ENCODE data around the gene IDH2.

Gene IDH2

DNA sequence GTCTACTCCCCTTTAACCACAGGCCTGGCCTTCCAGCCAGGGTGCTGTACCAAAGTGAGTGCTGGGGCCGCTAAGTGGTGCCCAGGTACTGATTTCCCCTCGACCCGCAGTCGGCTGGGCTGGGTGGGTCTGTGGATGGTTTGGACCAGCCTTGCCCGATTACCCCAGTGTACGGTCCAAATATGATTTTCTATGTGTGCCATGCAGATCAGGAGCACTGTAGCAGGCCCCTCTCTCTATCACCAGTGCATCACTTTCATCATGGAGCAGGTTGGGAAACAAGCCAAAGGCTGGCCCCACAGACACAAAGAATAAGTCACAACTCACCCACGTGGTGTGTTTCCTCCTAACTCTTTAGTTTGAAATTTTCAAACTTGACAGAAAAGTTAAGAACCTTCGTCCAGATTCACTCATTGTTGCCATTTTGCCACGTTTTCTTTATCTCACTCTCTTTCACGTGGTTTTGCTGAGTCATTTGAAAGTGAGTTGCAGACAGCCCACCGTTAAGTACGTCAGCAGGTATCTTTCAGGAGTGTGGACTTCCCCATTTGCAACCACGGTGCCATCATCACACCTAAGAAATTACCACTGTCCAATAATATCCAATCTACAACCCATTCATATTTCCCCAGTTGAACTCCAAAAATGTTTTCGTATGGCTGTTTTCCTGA is 64.2 kb downstream of the IDH2 start (continued):
- TF ChIP-seq, protein P1, sequence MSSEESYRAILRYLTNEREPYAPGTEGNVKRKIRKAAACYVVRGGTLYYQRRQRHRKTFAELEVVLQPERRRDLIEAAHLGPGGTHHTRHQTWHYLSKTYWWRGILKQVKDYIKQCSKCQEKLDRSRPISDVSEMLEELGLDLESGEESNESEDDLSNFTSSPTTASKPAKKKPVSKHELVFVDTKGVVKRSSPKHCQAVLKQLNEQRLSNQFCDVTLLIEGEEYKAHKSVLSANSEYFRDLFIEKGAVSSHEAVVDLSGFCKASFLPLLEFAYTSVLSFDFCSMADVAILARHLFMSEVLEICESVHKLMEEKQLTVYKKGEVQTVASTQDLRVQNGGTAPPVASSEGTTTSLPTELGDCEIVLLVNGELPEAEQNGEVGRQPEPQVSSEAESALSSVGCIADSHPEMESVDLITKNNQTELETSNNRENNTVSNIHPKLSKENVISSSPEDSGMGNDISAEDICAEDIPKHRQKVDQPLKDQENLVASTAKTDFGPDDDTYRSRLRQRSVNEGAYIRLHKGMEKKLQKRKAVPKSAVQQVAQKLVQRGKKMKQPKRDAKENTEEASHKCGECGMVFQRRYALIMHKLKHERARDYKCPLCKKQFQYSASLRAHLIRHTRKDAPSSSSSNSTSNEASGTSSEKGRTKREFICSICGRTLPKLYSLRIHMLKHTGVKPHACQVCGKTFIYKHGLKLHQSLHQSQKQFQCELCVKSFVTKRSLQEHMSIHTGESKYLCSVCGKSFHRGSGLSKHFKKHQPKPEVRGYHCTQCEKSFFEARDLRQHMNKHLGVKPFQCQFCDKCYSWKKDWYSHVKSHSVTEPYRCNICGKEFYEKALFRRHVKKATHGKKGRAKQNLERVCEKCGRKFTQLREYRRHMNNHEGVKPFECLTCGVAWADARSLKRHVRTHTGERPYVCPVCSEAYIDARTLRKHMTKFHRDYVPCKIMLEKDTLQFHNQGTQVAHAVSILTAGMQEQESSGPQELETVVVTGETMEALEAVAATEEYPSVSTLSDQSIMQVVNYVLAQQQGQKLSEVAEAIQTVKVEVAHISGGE (tag by site-specific recombination; conservative IDR thresholded peaks at IDR 0.05; ENCODE audit: low read depth): no peak
- TF ChIP-seq ZNF16 (tag by site-specific recombination; IDR thresholded peaks at IDR 0.05; ENCODE audit: low read depth) (no peak), ZFP41 (tag by site-specific recombination; IDR thresholded peaks at IDR 0.05; ENCODE audit: borderline replicate concordance) (no peak), ZNF555 (tag by site-specific recombination; conservative IDR thresholded peaks at IDR 0.05) (no peak), ZNF112 (tag by site-specific recombination; IDR thresholded peaks at IDR 0.05) (no peak), ZNF274 (IDR thresholded peaks at IDR 0.05; ENCODE audit: low read length) (no peak), ZNF274 (tag by site-specific recombination; IDR thresholded peaks at IDR 0.05; ENCODE audit: borderline replicate concordance) (no peak), ZEB2 (tag by site-specific recombination; IDR thresholded peaks at IDR 0.05) (no peak), ATF2 (tag by site-specific recombination; IDR thresholded peaks at IDR 0.05; ENCODE audit: low read depth) (peak; percentile 79), ZFP3 (tag by site-specific recombination; IDR thresholded peaks at IDR 0.05; ENCODE audit: low read depth) (no peak), ZFP69B (tag by site-specific recombination; IDR thresholded peaks at IDR 0.05) (peak; percentile 34; the same call in 1 of the 2 replicates), ZNF324 (tag by site-specific recombination; IDR thresholded peaks at IDR 0.05) (no peak), ZBTB21 (tag by site-specific recombination; IDR thresholded peaks at IDR 0.05) (peak; percentile 78), ZNF23 (tag by site-specific recombination; IDR thresholded peaks at IDR 0.05; ENCODE audit: borderline replicate concordance) (no peak), ZNF423 (tag by site-specific recombination; IDR thresholded peaks at IDR 0.05) (no peak), ZNF514 (tag by site-specific recombination; IDR thresholded peaks at IDR 0.05) (no peak), ZNF571 (tag by site-specific recombination; IDR thresholded peaks at IDR 0.05) (no peak)
- TF ChIP-seq, protein P2, sequence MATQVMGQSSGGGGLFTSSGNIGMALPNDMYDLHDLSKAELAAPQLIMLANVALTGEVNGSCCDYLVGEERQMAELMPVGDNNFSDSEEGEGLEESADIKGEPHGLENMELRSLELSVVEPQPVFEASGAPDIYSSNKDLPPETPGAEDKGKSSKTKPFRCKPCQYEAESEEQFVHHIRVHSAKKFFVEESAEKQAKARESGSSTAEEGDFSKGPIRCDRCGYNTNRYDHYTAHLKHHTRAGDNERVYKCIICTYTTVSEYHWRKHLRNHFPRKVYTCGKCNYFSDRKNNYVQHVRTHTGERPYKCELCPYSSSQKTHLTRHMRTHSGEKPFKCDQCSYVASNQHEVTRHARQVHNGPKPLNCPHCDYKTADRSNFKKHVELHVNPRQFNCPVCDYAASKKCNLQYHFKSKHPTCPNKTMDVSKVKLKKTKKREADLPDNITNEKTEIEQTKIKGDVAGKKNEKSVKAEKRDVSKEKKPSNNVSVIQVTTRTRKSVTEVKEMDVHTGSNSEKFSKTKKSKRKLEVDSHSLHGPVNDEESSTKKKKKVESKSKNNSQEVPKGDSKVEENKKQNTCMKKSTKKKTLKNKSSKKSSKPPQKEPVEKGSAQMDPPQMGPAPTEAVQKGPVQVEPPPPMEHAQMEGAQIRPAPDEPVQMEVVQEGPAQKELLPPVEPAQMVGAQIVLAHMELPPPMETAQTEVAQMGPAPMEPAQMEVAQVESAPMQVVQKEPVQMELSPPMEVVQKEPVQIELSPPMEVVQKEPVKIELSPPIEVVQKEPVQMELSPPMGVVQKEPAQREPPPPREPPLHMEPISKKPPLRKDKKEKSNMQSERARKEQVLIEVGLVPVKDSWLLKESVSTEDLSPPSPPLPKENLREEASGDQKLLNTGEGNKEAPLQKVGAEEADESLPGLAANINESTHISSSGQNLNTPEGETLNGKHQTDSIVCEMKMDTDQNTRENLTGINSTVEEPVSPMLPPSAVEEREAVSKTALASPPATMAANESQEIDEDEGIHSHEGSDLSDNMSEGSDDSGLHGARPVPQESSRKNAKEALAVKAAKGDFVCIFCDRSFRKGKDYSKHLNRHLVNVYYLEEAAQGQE (tag by site-specific recombination; IDR thresholded peaks at IDR 0.05): no peak
- TF ChIP-seq, protein P3, sequence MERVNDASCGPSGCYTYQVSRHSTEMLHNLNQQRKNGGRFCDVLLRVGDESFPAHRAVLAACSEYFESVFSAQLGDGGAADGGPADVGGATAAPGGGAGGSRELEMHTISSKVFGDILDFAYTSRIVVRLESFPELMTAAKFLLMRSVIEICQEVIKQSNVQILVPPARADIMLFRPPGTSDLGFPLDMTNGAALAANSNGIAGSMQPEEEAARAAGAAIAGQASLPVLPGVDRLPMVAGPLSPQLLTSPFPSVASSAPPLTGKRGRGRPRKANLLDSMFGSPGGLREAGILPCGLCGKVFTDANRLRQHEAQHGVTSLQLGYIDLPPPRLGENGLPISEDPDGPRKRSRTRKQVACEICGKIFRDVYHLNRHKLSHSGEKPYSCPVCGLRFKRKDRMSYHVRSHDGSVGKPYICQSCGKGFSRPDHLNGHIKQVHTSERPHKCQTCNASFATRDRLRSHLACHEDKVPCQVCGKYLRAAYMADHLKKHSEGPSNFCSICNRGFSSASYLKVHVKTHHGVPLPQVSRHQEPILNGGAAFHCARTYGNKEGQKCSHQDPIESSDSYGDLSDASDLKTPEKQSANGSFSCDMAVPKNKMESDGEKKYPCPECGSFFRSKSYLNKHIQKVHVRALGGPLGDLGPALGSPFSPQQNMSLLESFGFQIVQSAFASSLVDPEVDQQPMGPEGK (tag by site-specific recombination; IDR thresholded peaks at IDR 0.05): no peak
- TF ChIP-seq, protein P4, sequence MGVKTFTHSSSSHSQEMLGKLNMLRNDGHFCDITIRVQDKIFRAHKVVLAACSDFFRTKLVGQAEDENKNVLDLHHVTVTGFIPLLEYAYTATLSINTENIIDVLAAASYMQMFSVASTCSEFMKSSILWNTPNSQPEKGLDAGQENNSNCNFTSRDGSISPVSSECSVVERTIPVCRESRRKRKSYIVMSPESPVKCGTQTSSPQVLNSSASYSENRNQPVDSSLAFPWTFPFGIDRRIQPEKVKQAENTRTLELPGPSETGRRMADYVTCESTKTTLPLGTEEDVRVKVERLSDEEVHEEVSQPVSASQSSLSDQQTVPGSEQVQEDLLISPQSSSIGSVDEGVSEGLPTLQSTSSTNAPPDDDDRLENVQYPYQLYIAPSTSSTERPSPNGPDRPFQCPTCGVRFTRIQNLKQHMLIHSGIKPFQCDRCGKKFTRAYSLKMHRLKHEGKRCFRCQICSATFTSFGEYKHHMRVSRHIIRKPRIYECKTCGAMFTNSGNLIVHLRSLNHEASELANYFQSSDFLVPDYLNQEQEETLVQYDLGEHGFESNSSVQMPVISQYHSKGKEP (tag by site-specific recombination; IDR thresholded peaks at IDR 0.05): no peak
